Gastroesophageal sphincter (tissue), 3 donors: ENCODE data around the gene NEU4.
"Not testable (repeated sequence)": the region's sequence is repeated elsewhere in the genome, so short reads cannot be mapped to it uniquely, and the experiment has no call there.

Experiments
- CTCF ChIP-seq, 4 experiments: fragments of 200-600 bp in 2 of 4; fragments of 450-650 bp in 2 of 4; sonication (generic) in 1 of 4; IDR thresholded peaks; one replicate each; pipeline ENCODE4 v1.5.1; 2017 to 2019; ENCODE audit warnings: antibody characterized with exemption in 4 of 4, mild to moderate bottlenecking in 2 of 4, moderate library complexity in 2 of 4
- EP300 ChIP-seq: sonication (generic); formaldehyde crosslinking; IDR thresholded peaks from one replicate; pipeline ENCODE4 v1.6.1; 2017; ENCODE audit warnings: antibody characterized with exemption, mild to moderate bottlenecking
- POLR2A ChIP-seq, 2 donors: fragments of 450-650 bp; IDR thresholded peaks; one replicate each; pipeline ENCODE4 v1.6.1; 2017; ENCODE audit warnings: antibody characterized with exemption in 2 of 2, mild to moderate bottlenecking in 2 of 2, moderate library complexity in 1 of 2

- TF ChIP-seq EP300; CTCF (IDR thresholded peaks at IDR 0.05); POLR2A (IDR thresholded peaks at IDR 0.05): not testable (repeated sequence)
Observed at GRCh38 chr2:241806217-241806616, 2.8 kb upstream of the NEU4 start.
